ENCODE results near the gene ZNF574. TPM values are rescaled to one million over a fixed set of nuclear protein-coding genes. Genes with fewer than 3 reads are reported as not detected.
A peak's percentile ranks its signal among the peaks of the same experiment; 100 is the strongest.

ZNF574 gene
- total and polyA plus RNA-seq, 2 of the 8 experiments (the other 6 are each of a cell fraction or from before 2014, with no cell fraction given), result 27.0 to 38.8 TPM

GRCh38 chr19:42092350-42092749 lies 16.4 kb downstream of the ZNF574 start (continued):
- TF ChIP-seq BACH1 (IDR thresholded peaks at IDR 0.05; ENCODE audit: low read length) (no peak), BRCA1 (IDR thresholded peaks at IDR 0.05; ENCODE audit: low read depth, low read length) (no peak), CBX8 (IDR thresholded peaks at IDR 0.05; ENCODE audit: borderline replicate concordance, low read depth, low read length) (no peak), SIN3A (conservative IDR thresholded peaks at IDR 0.05 in 1 of 2, IDR thresholded peaks at IDR 0.05 in 1 of 2; ENCODE audit: low read depth in 1 of 2, low read length in 2 of 2) (no peak), EZH2 (IDR thresholded peaks at IDR 0.05; ENCODE audit: low read depth, low read length, severe bottlenecking) (no peak), KDM1A (IDR thresholded peaks at IDR 0.05; ENCODE audit: borderline replicate concordance, low read length) (no peak; the same call in 1 of the 2 replicates), TEAD4 (IDR thresholded peaks at IDR 0.05; ENCODE audit: low read depth, low read length) (no peak), GABPA (IDR thresholded peaks at IDR 0.05; ENCODE audit: borderline replicate concordance, insufficient read depth, low read length) (no peak), USF2 (IDR thresholded peaks at IDR 0.05; ENCODE audit: low read length) (no peak), SRF (IDR thresholded peaks at IDR 0.05; ENCODE audit: low read depth, low read length) (no peak), CEBPB (IDR thresholded peaks at IDR 0.05; ENCODE audit: low read depth, low read length) (no peak), BCL11A (IDR thresholded peaks at IDR 0.05; ENCODE audit: low read depth in 2 of 2, low read length in 2 of 2) (no peak), ZNF274 (IDR thresholded peaks at IDR 0.05; ENCODE audit: borderline replicate concordance, extremely low read depth, low read length) (no peak), MAFK (IDR thresholded peaks at IDR 0.05; ENCODE audit: low read depth, low read length) (no peak), RAD21 (IDR thresholded peaks at IDR 0.05 in 1 of 2, conservative IDR thresholded peaks at IDR 0.05 in 1 of 2; ENCODE audit: low read depth in 2 of 2, low read length in 2 of 2) (peak; percentile 65 to 74), SP2 (IDR thresholded peaks at IDR 0.05; ENCODE audit: low read length) (no peak)
